K562 (cell line): Measurements from ENCODE around the gene ACER3. TPM values are rescaled to one million over a fixed set of nuclear protein-coding genes. Genes with fewer than 3 reads are reported as not detected.

Experiments used
- ATAC-seq: fragments of 200-7000 bp; cut with Tn5 transposase; 3 replicates; pipeline ENCODE4 v1.9.1; 2020; ENCODE audit warnings: moderate library complexity
- BruUV-seq: library from RNA; stranded (reverse); fragments of 400-500 nt; replicated peaks from 2 replicates; lab custom pipeline; 2021; lab: Mats Ljungman, UMichigan
- CTCF ChIA-PET: fragments of 300-600 bp; formaldehyde crosslinking; extraction: SDS; loops from one replicate; lab custom pipeline; 2021; ENCODE audit warnings: low intra/inter-chr PET ratio; lab: Yijun Ruan, JAX
- POLR2A ChIA-PET: fragments of 300-600, 350-650 bp; sonication (Branson Sonifier 250); formaldehyde crosslinking; extraction: SDS; loops from one replicate; lab custom pipeline; 2021; ENCODE audit warnings: antibody characterized with exemption, inconsistent platforms; lab: Yijun Ruan, JAX
- DNase-seq, 4 experiments: peaks; one replicate each; pipeline versions ENCODE4 v3.0.0 to v3.0.0-alpha.2; 2011 to 2018; ENCODE audit warnings: low spot score in 3 of 4, mixed read lengths in 3 of 4; ENCODE audit errors: extremely low read depth in 1 of 4
- FAIRE-seq: peaks from 2 replicates; lab custom pipeline; 2011; peaks lifted over from hg19 to GRCh38; lab: Jason Lieb, UNC
- H2AFZ ChIP-seq: 2 replicates; pipeline ENCODE4 v1.6.0; 2011; ENCODE audit warnings: low read depth, low read length, control low read depth, inconsistent platforms
- H3K27ac ChIP-seq: fragments of 200-600 bp; 3 replicates; pipeline ENCODE4 v1.8.0; 2011; ENCODE audit warnings: low read depth, mild to moderate bottlenecking, control low read depth, inconsistent platforms, low read length, moderate library complexity, mixed read lengths; ENCODE audit errors: extremely low read depth
- H3K27me3 ChIP-seq, 2 experiments: fragments of 300-600 bp in 1 of 2; 2 replicates in 1 of 2; 3 replicates in 1 of 2; pipeline versions ENCODE4 v1.6.0 to v1.8.0; 2011; ENCODE audit warnings: inconsistent platforms in 2 of 2, low read length in 2 of 2, mild to moderate bottlenecking in 1 of 2, mixed read lengths in 1 of 2, moderate library complexity in 1 of 2; ENCODE audit not compliant: control insufficient read depth in 2 of 2, insufficient read depth in 2 of 2
- H3K36me3 ChIP-seq: fragments of 300-600 bp; 3 replicates; pipeline ENCODE4 v1.8.0; 2011; ENCODE audit warnings: mild to moderate bottlenecking, low read length, inconsistent platforms; ENCODE audit not compliant: control insufficient read depth, insufficient read depth
- H3K4me1 ChIP-seq, 2 experiments: fragments of 200-600 bp in 1 of 2; replicated peaks in 1 of 2; 2 replicates in 1 of 2; 3 replicates in 1 of 2; pipeline versions ENCODE4 v1.5.1 to v1.8.0; 2011; ENCODE audit warnings: inconsistent platforms in 2 of 2, low read length in 2 of 2, mild to moderate bottlenecking in 1 of 2, mixed read lengths in 1 of 2, moderate library complexity in 1 of 2; ENCODE audit not compliant: control insufficient read depth in 2 of 2, insufficient read depth in 2 of 2
- H3K4me2 ChIP-seq: 2 replicates; pipeline ENCODE4 v1.6.1; 2011; ENCODE audit warnings: low read length, control low read depth, inconsistent platforms, mixed read lengths; ENCODE audit not compliant: insufficient read depth
- H3K4me3 ChIP-seq: fragments of 200-600 bp; sonication (generic), shearing (Covaris generic); 2 replicates; pipeline ENCODE4 v1.5.1; 2016; ENCODE audit warnings: control low read depth, inconsistent platforms
- H3K79me2 ChIP-seq: fragments of 200-600 bp; 3 replicates; pipeline ENCODE4 v1.8.0; 2011; ENCODE audit warnings: low read length, inconsistent platforms; ENCODE audit not compliant: control insufficient read depth, insufficient read depth
- H3K9ac ChIP-seq, 2 experiments: 2 replicates each; pipeline versions ENCODE4 v1.6.0 to v1.6.1; 2011; ENCODE audit warnings: low read depth in 2 of 2, low read length in 2 of 2, control low read depth in 1 of 2, inconsistent platforms in 1 of 2, mild to moderate bottlenecking in 1 of 2, mixed read lengths in 1 of 2; ENCODE audit not compliant: insufficient read depth in 1 of 2
- H3K9me1 ChIP-seq: one replicate; pipeline ENCODE4 v1.6.0; 2011; ENCODE audit warnings: inconsistent platforms, mild to moderate bottlenecking, low read length, moderate library complexity; ENCODE audit not compliant: control insufficient read depth, insufficient read depth
- H3K9me3 ChIP-seq: replicated peaks from 2 replicates; pipeline ENCODE4 v1.5.1; 2011; ENCODE audit warnings: low read depth, low read length, inconsistent platforms; ENCODE audit not compliant: control insufficient read depth, insufficient read depth
- H4K20me1 ChIP-seq: replicated peaks from 2 replicates; pipeline ENCODE4 v1.6.1; 2011; ENCODE audit warnings: low read length, inconsistent platforms, mixed read lengths; ENCODE audit not compliant: control insufficient read depth, insufficient read depth
- ASH1L ChIP-seq: fragments of 450-650 bp; IDR thresholded peaks from 2 replicates; pipeline ENCODE4 v1.6.1; 2018; ENCODE audit warnings: borderline replicate concordance, mild to moderate bottlenecking, low read depth; ENCODE audit not compliant: partially characterized antibody
- C11orf30 ChIP-seq: fragments of 450-650 bp; IDR thresholded peaks from 2 replicates; pipeline ENCODE4 v1.6.1; 2016; ENCODE audit warnings: low read depth, mild to moderate bottlenecking
- CEBPZ ChIP-seq: fragments of 150-350 bp; IDR thresholded peaks from 2 replicates; pipeline ENCODE4 v1.6.1; 2014; ENCODE audit warnings: low read depth, mild to moderate bottlenecking, low read length, borderline replicate concordance
- COPS2 ChIP-seq: fragments of 450-650 bp; conservative IDR thresholded peaks from 2 replicates; pipeline ENCODE4 v1.6.1; 2016; ENCODE audit warnings: mild to moderate bottlenecking, moderate library complexity
- GTF2F1 ChIP-seq: IDR thresholded peaks from 2 replicates; pipeline ENCODE4 v1.6.1; 2011; ENCODE audit warnings: low read depth, low read length, improper control_type of control experiment
- KAT2B ChIP-seq: IDR thresholded peaks from one replicate; pipeline ENCODE4 v1.6.1; 2012; ENCODE audit warnings: low read depth, mild to moderate bottlenecking, control low read depth, inconsistent platforms, low read length, moderate library complexity
- NONO ChIP-seq, 2 experiments: fragments of 200-400 bp in 1 of 2; fragments of 450-650 bp in 1 of 2; formaldehyde crosslinking in 1 of 2; IDR thresholded peaks; 2 replicates each; pipeline ENCODE4 v1.6.1; 2017; ENCODE audit warnings: low read depth in 2 of 2, mild to moderate bottlenecking in 2 of 2, moderate library complexity in 2 of 2, low read length in 1 of 2
- PML ChIP-seq: IDR thresholded peaks from 2 replicates; pipeline ENCODE4 v1.6.1; 2012; ENCODE audit warnings: low read length, inconsistent platforms
- WGBS: fragments of 100-300 bp; shearing (Covaris generic); methylation state at CpG from one replicate; pipeline ENCODE4 v1.1.6; 2016; ENCODE audit warnings: low coverage, mixed read lengths; ENCODE audit not compliant: insufficient coverage; ENCODE audit errors: missing lambda C conversion rate; 5-methylcytosine and 5-hydroxymethylcytosine counted together
- in situ Hi-C: fragments of 300-500 bp; cut with MboI; formaldehyde crosslinking; loops from 4 replicates; pipeline ENCODE4 v1.15.0; 2018; ENCODE audit warnings: inconsistent platforms, mixed read lengths
- intact Hi-C: fragments of 100-400 bp; cut with micrococcal nuclease; formaldehyde crosslinking; loops from 2 replicates; pipeline ENCODE4 v1.14.2; 2022
- polyA plus RNA-seq, 8 experiments: library from polyadenylated mRNA; depleted of rRNA in 4 of 8; stranded (reverse) in 5 of 8; unstranded in 3 of 8; fragments of >200 nt; fragmentation: Nextera tagmentation in 2 of 8; fragmentation: Illumina TruSeq in 1 of 8; extraction: Ambion mirVana in 2 of 8; extraction: Trizol in 1 of 8; gene quantifications; 2 replicates each; pipeline versions ENCODE4 v1.2.1 to v1.2.3, GENCODE V29; 2011 to 2014; ENCODE audit warnings: inconsistent platforms in 1 of 8, missing spikeins in 1 of 8
- total RNA-seq, 7 experiments: library from RNA; depleted of rRNA in 6 of 7; stranded (reverse); fragments of >200 nt in 6 of 7; fragmentation: Illumina TruSeq in 2 of 7; extraction: Trizol in 2 of 7; gene quantifications; 2 replicates each; pipeline versions ENCODE4 v1.2.1 to v1.2.3, GENCODE V29; 2011 to 2021; ENCODE audit warnings: low replicate concordance in 1 of 7

Gene ACER3
- total and polyA plus RNA-seq, 9 of the 15 experiments (the other 6 are each of a cell fraction or from before 2014, with no cell fraction given), result 2.0 to 23.8 (median 9.5) TPM

- Histone ChIP-seq H3K4me3 (no peak overlapping the region), H3K36me3 (no peaks in the 10 kb centered on the region), H3K4me1 (peaks cover 0 to 6% of the 10 kb centered on the region in 2 experiments; a peak in 2 of 5 replicates), H3K9ac (no peak overlapping the region), H3K4me2 (no peak overlapping the region), H3K27ac (no peak overlapping the region), H3K9me1 (no peaks in the 10 kb centered on the region), H4K20me1 (no peaks in the 10 kb centered on the region), H3K27me3 (no peaks in the 10 kb centered on the region), H2AFZ (no peak overlapping the region), H3K9me3 (no peaks in the 10 kb centered on the region), H3K79me2 (no peaks in the 10 kb centered on the region)
- CTCF ChIA-PET, result no interaction called here
- POLR2A ChIA-PET, result no interaction called here
- intact Hi-C loops (no loop called here), in situ Hi-C loops (no loop called here)
- TF ChIP-seq GTF2F1 (no peak), ASH1L (no peak), C11orf30 (no peak), NONO (IDR thresholded peaks at IDR 0.05; ENCODE audit: low read depth in 2 of 2, low read length in 1 of 2) (no peak), PML (no peak), KAT2B (no peak), COPS2 (no peak), CEBPZ (no peak)
- BruUV-seq, result no TSS peak
- no peak for FAIRE-seq
- no peak for DNase-seq
- 100% methylated on average over 1 of the region's 1 CpG for WGBS
- ATAC-seq, result no peak
Observed at GRCh38 chr11:76990628-76991027, 129.9 kb downstream of the ACER3 start.
